ENCODE measurements around the gene ACYP2.

Gene ACYP2

GRCh38 chr2:54133056-54133455 is 17.6 kb downstream of the ACYP2 start:
- DNase-seq: no peak
- Histone ChIP-seq H3K9me3 (ENCODE audit: severe bottlenecking) (no peaks in the 10 kb centered on the region), H3K36me3 (no peaks in the 10 kb centered on the region), H3K27ac (no peak overlapping the region), H3K27me3 (ENCODE audit: insufficient read depth, low read depth, severe bottlenecking) (no peaks in the 10 kb centered on the region), H3K4me3 (ENCODE audit: low read depth, low read length) (no peak overlapping the region)
- no peak for TF ChIP-seq CTCF (IDR thresholded peaks at IDR 0.05; ENCODE audit: low read depth, low read length)

GRCh38 chr2:54139210-54139609 is 23.8 kb downstream of the ACYP2 start:
- H3K27ac ChIP-seq: no peak overlapping the region
- no peaks in the 10 kb centered on the region for H3K27me3 ChIP-seq (ENCODE audit: insufficient read depth, low read depth, severe bottlenecking)
- no peak overlapping the region for H3K4me3 ChIP-seq (ENCODE audit: low read depth, low read length)
- H3K9me3 ChIP-seq (ENCODE audit: severe bottlenecking): no peaks in the 10 kb centered on the region
- no peak for TF ChIP-seq CTCF (IDR thresholded peaks at IDR 0.05; ENCODE audit: low read depth, low read length)
- no peaks in the 10 kb centered on the region for H3K36me3 ChIP-seq
- DNase-seq: no peak

GRCh38 chr2:54143780-54144179 is 28.4 kb downstream of the ACYP2 start:
- no peaks in the 10 kb centered on the region for H3K36me3 ChIP-seq
- no peaks in the 10 kb centered on the region for H3K9me3 ChIP-seq (ENCODE audit: severe bottlenecking)
- DNase-seq: no peak
- H3K4me3 ChIP-seq (ENCODE audit: low read depth, low read length): no peak overlapping the region
- H3K27me3 ChIP-seq (ENCODE audit: insufficient read depth, low read depth, severe bottlenecking): no peaks in the 10 kb centered on the region
- H3K27ac ChIP-seq: no peak overlapping the region
- TF ChIP-seq CTCF (IDR thresholded peaks at IDR 0.05; ENCODE audit: low read depth, low read length): no peak

GRCh38 chr2:54148391-54148790 is 33.0 kb downstream of the ACYP2 start:
- no peak overlapping the region for H3K4me3 ChIP-seq (ENCODE audit: low read depth, low read length)
- H3K9me3 ChIP-seq (ENCODE audit: severe bottlenecking): no peaks in the 10 kb centered on the region
- no peaks in the 10 kb centered on the region for H3K27me3 ChIP-seq (ENCODE audit: insufficient read depth, low read depth, severe bottlenecking)
- no peaks in the 10 kb centered on the region for H3K36me3 ChIP-seq
- DNase-seq: no peak
- no peak for TF ChIP-seq CTCF (IDR thresholded peaks at IDR 0.05; ENCODE audit: low read depth, low read length)
- no peak overlapping the region for H3K27ac ChIP-seq

GRCh38 chr2:54149638-54150441 is 34.4 kb downstream of the ACYP2 start:
- Histone ChIP-seq H3K36me3 (no peaks in the 10 kb centered on the region), H3K9me3 (ENCODE audit: severe bottlenecking) (no peaks in the 10 kb centered on the region), H3K27ac (no peak overlapping the region), H3K27me3 (ENCODE audit: insufficient read depth, low read depth, severe bottlenecking) (no peaks in the 10 kb centered on the region), H3K4me3 (ENCODE audit: low read depth, low read length) (no peak overlapping the region)
- no peak for TF ChIP-seq CTCF (IDR thresholded peaks at IDR 0.05; ENCODE audit: low read depth, low read length)
- no peak for DNase-seq

- Histone ChIP-seq H3K4me3 (ENCODE audit: low read depth, low read length) (no peak overlapping the region), H3K27ac (no peak overlapping the region), H3K9me3 (ENCODE audit: severe bottlenecking) (no peaks in the 10 kb centered on the region), H3K36me3 (no peaks in the 10 kb centered on the region), H3K27me3 (ENCODE audit: insufficient read depth, low read depth, severe bottlenecking) (no peaks in the 10 kb centered on the region)
- no peak for TF ChIP-seq CTCF (IDR thresholded peaks at IDR 0.05; ENCODE audit: low read depth, low read length)
- no peak for DNase-seq
Observed at GRCh38 chr2:54158311-54158710, 42.9 kb downstream of the ACYP2 start.

All from WERI-Rb-1 (cell line).